Measurements from ENCODE around the gene NHERF2.

NHERF2 gene

DNA sequence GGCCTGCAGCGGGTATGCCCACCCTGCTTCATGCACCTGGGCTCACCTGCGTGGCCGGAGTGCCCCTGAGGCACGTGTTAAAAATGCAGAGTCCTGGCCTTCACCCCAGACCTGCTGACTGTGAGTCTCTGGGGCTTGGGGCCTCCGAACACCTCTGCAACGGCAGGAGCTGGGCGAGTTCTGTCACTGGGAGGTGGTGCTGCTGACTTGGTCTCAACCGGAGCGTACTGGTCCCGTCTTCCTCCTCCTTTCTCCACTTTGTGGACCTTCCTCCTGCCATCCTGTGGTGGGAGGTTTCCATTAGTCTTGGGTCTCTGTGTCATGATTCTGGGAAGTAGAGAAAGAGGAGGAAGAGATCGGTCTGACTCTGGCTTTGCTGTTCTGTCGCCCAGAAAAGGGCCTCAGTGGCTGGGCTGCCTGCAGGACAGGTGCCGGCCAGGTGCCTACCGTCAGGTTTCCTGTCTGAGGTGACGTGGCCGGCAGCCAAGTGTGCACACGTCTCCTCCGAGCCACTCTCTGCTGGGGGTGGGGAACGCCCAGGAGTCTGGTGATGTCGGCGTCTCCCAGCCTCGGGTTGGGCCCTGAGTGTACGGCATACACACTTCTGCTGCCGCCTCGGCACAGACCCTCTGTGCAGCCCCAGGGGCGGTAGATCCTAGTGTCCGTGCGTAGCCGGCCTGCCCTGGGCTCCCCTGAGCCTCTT is 28.0 kb downstream of the NHERF2 start:
- no peak for TF ChIP-seq PAX5 (IDR thresholded peaks at IDR 0.05; ENCODE audit: insufficient read depth, low read length, severe bottlenecking)
- TF ChIP-seq TAF1 (IDR thresholded peaks at IDR 0.05; ENCODE audit: low read depth, low read length) = no peak
- no peak for TF ChIP-seq POU2F2 (IDR thresholded peaks at IDR 0.05; ENCODE audit: low read depth, low read length)
- no peak for TF ChIP-seq SPI1 (IDR thresholded peaks at IDR 0.05; ENCODE audit: low read depth, low read length)
- TF ChIP-seq POLR2AphosphoS5 (IDR thresholded peaks at IDR 0.05; ENCODE audit: low read depth, low read length) = no peak
- no peak for TF ChIP-seq POLR2A (IDR thresholded peaks at IDR 0.05; ENCODE audit: low read depth, low read length)
- FAIRE-seq = no peak
- DNase-seq (ENCODE audit: insufficient read length, low spot score) = no peak

DNA sequence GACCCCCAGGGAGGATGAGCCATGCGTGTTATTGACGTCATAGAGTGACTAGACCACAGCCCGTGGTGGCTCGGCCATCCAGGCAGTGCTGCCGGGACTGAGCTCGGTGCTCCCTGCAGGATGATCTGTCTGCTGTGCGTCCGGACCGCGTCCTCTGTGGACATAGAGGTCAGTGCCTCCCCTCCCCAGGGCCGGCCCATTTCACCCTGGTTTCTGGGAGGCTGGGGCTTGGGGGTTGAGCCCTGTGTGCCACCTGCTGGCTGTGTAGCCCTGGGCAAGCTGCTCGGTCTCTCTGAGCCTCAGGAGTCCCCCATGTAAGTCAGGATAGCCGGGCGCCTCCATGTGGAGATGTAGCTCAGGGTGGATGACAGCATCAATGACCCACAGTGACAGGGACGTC is 29.4 kb downstream of the NHERF2 start:
- TF ChIP-seq TAF1 (IDR thresholded peaks at IDR 0.05; ENCODE audit: low read depth, low read length) = no peak
- no peak for TF ChIP-seq POLR2AphosphoS5 (IDR thresholded peaks at IDR 0.05; ENCODE audit: low read depth, low read length)
- no peak for TF ChIP-seq POLR2A (IDR thresholded peaks at IDR 0.05; ENCODE audit: low read depth, low read length)
- TF ChIP-seq SPI1 (IDR thresholded peaks at IDR 0.05; ENCODE audit: low read depth, low read length) = no peak
- TF ChIP-seq PAX5 (IDR thresholded peaks at IDR 0.05; ENCODE audit: insufficient read depth, low read length, severe bottlenecking) = no peak
- no peak for TF ChIP-seq POU2F2 (IDR thresholded peaks at IDR 0.05; ENCODE audit: low read depth, low read length)
- FAIRE-seq = no peak
- no peak for DNase-seq (ENCODE audit: insufficient read length, low spot score)

DNA sequence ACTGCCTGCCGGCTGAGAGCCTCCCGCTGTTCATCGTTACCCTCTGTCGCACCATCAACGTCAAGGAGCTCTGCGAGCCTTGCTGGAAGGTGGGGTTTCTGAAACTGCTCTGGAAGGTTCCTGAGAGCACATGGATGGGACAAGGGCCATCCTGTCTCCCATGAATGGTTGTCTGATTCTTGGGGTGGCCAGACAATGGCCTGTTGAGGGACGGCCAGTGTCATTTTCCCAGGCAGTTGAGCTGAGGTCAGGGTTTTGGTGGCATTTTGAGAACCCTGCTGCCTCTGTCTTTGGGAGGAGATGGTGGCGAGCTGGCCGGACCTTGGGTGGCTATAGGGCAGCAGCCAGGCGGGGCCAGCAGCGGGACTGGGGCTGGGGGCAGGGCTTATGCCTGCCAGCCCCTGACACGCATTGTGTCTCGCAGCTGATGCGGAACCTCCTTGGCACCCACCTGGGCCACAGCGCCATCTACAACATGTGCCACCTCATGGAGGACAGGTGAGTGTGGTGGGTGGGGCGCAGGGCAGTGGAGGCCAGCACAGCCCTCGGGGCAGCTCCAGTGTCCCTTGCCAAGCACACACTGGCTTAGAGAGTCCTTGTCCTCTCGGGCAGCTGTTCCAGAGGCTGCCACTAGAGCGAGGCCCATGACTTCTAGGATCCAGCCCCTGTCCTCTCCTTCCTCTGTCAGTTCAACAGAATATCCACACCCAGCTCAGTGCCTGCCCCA is 30.1 kb downstream of the NHERF2 start:
- FAIRE-seq = no peak
- DNase-seq (ENCODE audit: insufficient read length, low spot score) = no peak
- TF ChIP-seq TAF1 (IDR thresholded peaks at IDR 0.05; ENCODE audit: low read depth, low read length) = no peak
- no peak for TF ChIP-seq SPI1 (IDR thresholded peaks at IDR 0.05; ENCODE audit: low read depth, low read length)
- no peak for TF ChIP-seq POLR2A (IDR thresholded peaks at IDR 0.05; ENCODE audit: low read depth, low read length)
- TF ChIP-seq PAX5 (IDR thresholded peaks at IDR 0.05; ENCODE audit: insufficient read depth, low read length, severe bottlenecking) = no peak
- TF ChIP-seq POU2F2 (IDR thresholded peaks at IDR 0.05; ENCODE audit: low read depth, low read length) = no peak
- TF ChIP-seq POLR2AphosphoS5 (IDR thresholded peaks at IDR 0.05; ENCODE audit: low read depth, low read length) = no peak

DNA sequence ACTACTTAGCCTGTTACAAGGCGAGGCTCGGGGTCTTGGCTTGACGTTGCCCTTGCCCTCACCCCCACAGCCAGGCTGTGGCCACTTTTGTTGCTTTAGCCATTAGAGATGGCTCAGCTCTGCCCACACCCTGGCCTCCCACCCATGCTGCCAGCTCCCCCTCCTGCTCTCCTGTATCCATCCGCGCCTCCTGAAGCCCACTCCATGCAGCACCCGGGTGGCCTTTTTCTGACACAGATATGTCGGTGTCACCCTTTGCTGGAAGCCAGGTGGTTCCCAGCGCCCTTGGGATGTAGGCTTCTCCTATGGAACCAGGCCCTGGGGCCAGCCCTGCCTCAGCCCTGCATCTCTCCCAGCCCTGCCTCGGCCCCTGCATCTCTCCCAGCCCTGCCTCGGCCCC is 30.7 kb downstream of the NHERF2 start:
- TF ChIP-seq SPI1 (IDR thresholded peaks at IDR 0.05; ENCODE audit: low read depth, low read length) (no peak), POU2F2 (IDR thresholded peaks at IDR 0.05; ENCODE audit: low read depth, low read length) (no peak), POLR2A (IDR thresholded peaks at IDR 0.05; ENCODE audit: low read depth, low read length) (no peak), PAX5 (IDR thresholded peaks at IDR 0.05; ENCODE audit: insufficient read depth, low read length, severe bottlenecking) (no peak), POLR2AphosphoS5 (IDR thresholded peaks at IDR 0.05; ENCODE audit: low read depth, low read length) (no peak), TAF1 (IDR thresholded peaks at IDR 0.05; ENCODE audit: low read depth, low read length) (no peak)
- FAIRE-seq (no peak), DNase-seq (ENCODE audit: insufficient read length, low spot score) (no peak)

DNA sequence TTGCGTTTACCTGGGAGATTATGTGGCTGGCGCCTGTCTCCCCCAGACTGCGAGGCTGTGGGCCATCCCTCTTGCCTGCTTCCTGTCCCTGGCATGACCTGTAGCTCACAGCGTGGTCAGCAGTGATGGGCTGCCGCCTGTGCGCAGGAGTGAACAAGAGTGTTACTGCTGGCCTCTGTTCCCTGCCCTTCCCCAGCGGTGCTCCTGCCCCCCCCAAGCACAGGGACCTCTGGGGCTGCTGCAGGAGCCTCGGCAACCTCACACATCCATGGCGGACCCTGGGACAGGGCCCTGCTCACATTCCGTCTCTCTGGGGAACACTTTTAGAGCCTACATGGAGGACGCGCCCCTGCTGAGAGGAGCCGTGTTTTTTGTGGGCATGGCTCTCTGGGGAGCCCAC is 31.7 kb downstream of the NHERF2 start:
- DNase-seq (ENCODE audit: insufficient read length, low spot score) (no peak), FAIRE-seq (no peak)

DNA sequence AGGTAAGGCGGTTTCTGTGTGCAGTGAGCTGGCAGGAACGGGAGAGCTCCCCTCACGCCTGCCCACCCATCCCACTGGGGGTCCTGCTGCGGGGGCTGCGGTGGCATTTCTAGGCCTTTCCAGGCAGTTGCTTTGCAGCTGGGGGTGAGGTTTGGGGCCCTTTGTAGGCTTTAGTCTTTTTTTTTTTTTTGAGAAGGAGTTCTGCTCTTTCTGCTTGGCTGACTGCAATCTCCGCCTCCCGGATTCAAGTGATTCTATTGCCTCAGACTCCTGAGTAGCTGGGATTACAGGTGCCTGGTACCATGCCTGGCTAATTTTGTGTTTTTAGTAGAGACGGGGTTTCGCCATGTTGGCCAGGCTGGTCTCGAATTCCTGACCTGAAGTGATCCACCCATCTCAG is 32.2 kb downstream of the NHERF2 start:
- FAIRE-seq (no peak), DNase-seq (ENCODE audit: insufficient read length, low spot score) (no peak)
- TF ChIP-seq PAX5 (IDR thresholded peaks at IDR 0.05; ENCODE audit: insufficient read depth, low read length, severe bottlenecking) (no peak), TAF1 (IDR thresholded peaks at IDR 0.05; ENCODE audit: low read depth, low read length) (no peak), SPI1 (IDR thresholded peaks at IDR 0.05; ENCODE audit: low read depth, low read length) (no peak), POLR2AphosphoS5 (IDR thresholded peaks at IDR 0.05; ENCODE audit: low read depth, low read length) (no peak), POU2F2 (IDR thresholded peaks at IDR 0.05; ENCODE audit: low read depth, low read length) (no peak), POLR2A (IDR thresholded peaks at IDR 0.05; ENCODE audit: low read depth, low read length) (no peak)

More for the DNA sequence above, 31.7 kb downstream of the NHERF2 start:
- no peak for TF ChIP-seq POLR2AphosphoS5 (IDR thresholded peaks at IDR 0.05; ENCODE audit: low read depth, low read length)
- TF ChIP-seq POU2F2 (IDR thresholded peaks at IDR 0.05; ENCODE audit: low read depth, low read length) = no peak
- TF ChIP-seq SPI1 (IDR thresholded peaks at IDR 0.05; ENCODE audit: low read depth, low read length) = no peak
- no peak for TF ChIP-seq TAF1 (IDR thresholded peaks at IDR 0.05; ENCODE audit: low read depth, low read length)
- TF ChIP-seq PAX5 (IDR thresholded peaks at IDR 0.05; ENCODE audit: insufficient read depth, low read length, severe bottlenecking) = no peak
- TF ChIP-seq POLR2A (IDR thresholded peaks at IDR 0.05; ENCODE audit: low read depth, low read length) = no peak

DNA sequence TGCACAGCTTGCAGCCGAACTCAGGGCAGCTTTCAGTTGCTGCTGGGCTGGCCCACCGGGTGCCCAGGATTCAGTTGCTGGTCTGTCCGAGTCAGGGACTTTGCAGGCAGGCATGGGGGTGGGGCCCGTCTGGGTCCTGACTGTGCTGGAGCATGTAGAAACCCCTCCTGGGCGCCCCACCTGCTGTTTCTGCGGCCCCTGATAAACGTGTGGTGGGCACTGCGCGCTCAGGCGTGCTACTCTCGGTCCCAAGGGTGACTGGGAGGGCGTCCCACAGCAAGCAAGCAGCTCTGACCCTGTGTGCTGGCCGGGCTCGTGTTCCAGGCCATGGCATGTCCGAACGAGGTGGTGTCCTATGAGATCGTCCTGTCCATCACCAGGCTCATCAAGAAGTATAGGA is 33.6 kb downstream of the NHERF2 start:
- DNase-seq (ENCODE audit: insufficient read length, low spot score) (no peak), FAIRE-seq (no peak)
- TF ChIP-seq POU2F2 (IDR thresholded peaks at IDR 0.05; ENCODE audit: low read depth, low read length) (no peak), PAX5 (IDR thresholded peaks at IDR 0.05; ENCODE audit: insufficient read depth, low read length, severe bottlenecking) (no peak), TAF1 (IDR thresholded peaks at IDR 0.05; ENCODE audit: low read depth, low read length) (no peak), POLR2A (IDR thresholded peaks at IDR 0.05; ENCODE audit: low read depth, low read length) (no peak), POLR2AphosphoS5 (IDR thresholded peaks at IDR 0.05; ENCODE audit: low read depth, low read length) (no peak), SPI1 (IDR thresholded peaks at IDR 0.05; ENCODE audit: low read depth, low read length) (no peak)

DNA sequence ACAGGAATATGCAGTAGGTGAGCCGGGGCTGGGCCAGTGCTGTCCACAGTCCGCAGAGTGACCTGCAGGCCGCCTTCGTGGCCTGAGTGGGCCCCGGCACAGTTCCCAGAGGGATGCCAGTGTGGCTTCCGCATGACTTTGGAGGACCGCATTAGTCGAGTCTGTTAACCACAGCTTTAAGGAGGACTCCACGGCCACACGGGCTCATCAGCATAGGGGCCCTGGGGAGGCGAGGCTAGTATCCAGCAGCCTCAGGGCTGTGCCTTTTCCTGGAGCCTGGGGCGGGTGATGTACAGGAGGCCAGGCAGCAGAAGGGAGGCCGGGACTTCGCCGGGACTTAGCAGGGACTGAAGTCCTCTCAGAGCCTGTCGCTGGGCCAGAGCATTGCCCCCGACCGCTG is 34.3 kb downstream of the NHERF2 start:
- FAIRE-seq = no peak
- TF ChIP-seq SPI1 (IDR thresholded peaks at IDR 0.05; ENCODE audit: low read depth, low read length) (no peak), POLR2A (IDR thresholded peaks at IDR 0.05; ENCODE audit: low read depth, low read length) (no peak), POLR2AphosphoS5 (IDR thresholded peaks at IDR 0.05; ENCODE audit: low read depth, low read length) (no peak), POU2F2 (IDR thresholded peaks at IDR 0.05; ENCODE audit: low read depth, low read length) (no peak), TAF1 (IDR thresholded peaks at IDR 0.05; ENCODE audit: low read depth, low read length) (no peak), PAX5 (IDR thresholded peaks at IDR 0.05; ENCODE audit: insufficient read depth, low read length, severe bottlenecking) (no peak)
- no peak for DNase-seq (ENCODE audit: insufficient read length, low spot score)

DNA sequence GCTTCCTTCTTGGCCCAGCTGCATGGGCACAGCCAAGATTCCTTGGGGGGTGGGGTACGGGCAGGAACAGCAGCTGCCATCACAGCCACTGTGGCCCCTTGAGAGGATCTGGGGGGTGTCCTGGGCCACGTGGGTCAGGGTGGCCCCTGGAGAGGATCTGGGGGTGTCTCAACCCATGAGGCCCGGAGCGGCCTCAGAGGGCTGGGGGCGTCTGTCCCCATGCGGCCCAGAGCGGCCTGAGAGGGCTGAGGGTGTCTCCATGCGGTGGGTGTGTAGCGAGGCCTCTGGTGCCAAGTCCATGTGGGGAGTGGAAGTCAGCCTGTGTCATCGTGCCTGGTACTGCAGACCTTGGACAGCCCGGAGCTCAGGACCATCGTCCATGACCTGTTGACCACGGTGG is 34.8 kb downstream of the NHERF2 start:
- TF ChIP-seq POLR2A (IDR thresholded peaks at IDR 0.05; ENCODE audit: low read depth, low read length) = no peak
- TF ChIP-seq TAF1 (IDR thresholded peaks at IDR 0.05; ENCODE audit: low read depth, low read length) = no peak
- TF ChIP-seq SPI1 (IDR thresholded peaks at IDR 0.05; ENCODE audit: low read depth, low read length) = no peak
- TF ChIP-seq POU2F2 (IDR thresholded peaks at IDR 0.05; ENCODE audit: low read depth, low read length) = no peak
- FAIRE-seq (no peak), DNase-seq (ENCODE audit: insufficient read length, low spot score) (no peak)
